CD8-positive, alpha-beta memory T cell (primary cell): Measurements from ENCODE around the gene NEDD4L. TPM values are rescaled to one million over a fixed set of nuclear protein-coding genes. Genes with fewer than 3 reads are reported as not detected.

Experiments
- CTCF ChIA-PET: fragments of 350-600 bp; sonication (Branson Sonifier 250); formaldehyde crosslinking; loops from one replicate; lab custom pipeline; 2021; ENCODE audit warnings: antibody characterized with exemption; lab: Charles Lee
- POLR2A ChIA-PET: fragments of 350-600 bp; sonication (Branson Sonifier 250); formaldehyde crosslinking; loops from one replicate; lab custom pipeline; 2021; ENCODE audit warnings: antibody characterized with exemption; lab: Charles Lee
- DNase-seq, 5 donors: peaks; one replicate each; pipeline versions ENCODE4 v3.0.0 to v3.0.0-alpha.2; 2020 to 2022; ENCODE audit warnings: mixed read lengths in 1 of 5
- H3K27ac ChIP-seq: one replicate; pipeline ENCODE4 v1.7.0; 2013; ENCODE audit warnings: low read depth, mild to moderate bottlenecking, low read length, moderate library complexity
- H3K27me3 ChIP-seq: 2 replicates; pipeline ENCODE4 v1.7.0; 2013; ENCODE audit warnings: low read length, mild to moderate bottlenecking; ENCODE audit not compliant: insufficient read depth, poor library complexity, severe bottlenecking
- H3K36me3 ChIP-seq: 2 replicates; pipeline ENCODE4 v1.7.0; 2013; ENCODE audit warnings: mild to moderate bottlenecking, low read length, moderate library complexity; ENCODE audit not compliant: insufficient read depth
- H3K4me1 ChIP-seq: 2 replicates; pipeline ENCODE4 v1.7.0; 2013; ENCODE audit warnings: mild to moderate bottlenecking, low read length, moderate library complexity; ENCODE audit not compliant: insufficient read depth
- H3K4me3 ChIP-seq: 2 replicates; pipeline ENCODE4 v1.7.0; 2013; ENCODE audit warnings: mild to moderate bottlenecking, low read length
- H3K9me3 ChIP-seq: 2 replicates; pipeline ENCODE4 v1.7.0; 2013; ENCODE audit warnings: mild to moderate bottlenecking, low read length
- H3K27ac Mint-ChIP-seq, 8 donors: one replicate each; pipeline ENCODE4 v1.8.0; 2020 to 2021; ENCODE audit warnings: mixed read lengths in 8 of 8, mild to moderate bottlenecking in 6 of 8, inconsistent platforms in 3 of 8, moderate library complexity in 3 of 8
- H3K27me3 Mint-ChIP-seq, 2 donors: one replicate each; pipeline ENCODE4 v1.8.0; 2020 to 2021; ENCODE audit warnings: mixed read lengths in 2 of 2, mild to moderate bottlenecking in 1 of 2, moderate library complexity in 1 of 2
- H3K36me3 Mint-ChIP-seq, 3 donors: one replicate each; pipeline ENCODE4 v1.8.0; 2020 to 2021; ENCODE audit warnings: mixed read lengths in 3 of 3, inconsistent platforms in 1 of 3, mild to moderate bottlenecking in 1 of 3
- H3K4me1 Mint-ChIP-seq, 3 donors: one replicate each; pipeline ENCODE4 v1.8.0; 2020 to 2021; ENCODE audit warnings: mixed read lengths in 3 of 3, inconsistent platforms in 1 of 3, mild to moderate bottlenecking in 1 of 3
- H3K4me3 Mint-ChIP-seq, 7 donors: one replicate each; pipeline ENCODE4 v1.8.0; 2020 to 2021; ENCODE audit warnings: mixed read lengths in 7 of 7, mild to moderate bottlenecking in 6 of 7, moderate library complexity in 4 of 7, inconsistent platforms in 2 of 7
- H3K9me3 Mint-ChIP-seq, 5 donors: one replicate each; pipeline ENCODE4 v1.8.0; 2020 to 2022; ENCODE audit warnings: mixed read lengths in 5 of 5, mild to moderate bottlenecking in 3 of 5, moderate library complexity in 2 of 5, inconsistent platforms in 1 of 5
- polyA plus RNA-seq: library from polyadenylated mRNA; unstranded; fragments of 300-500 nt; fragmentation: Illumina TruSeq; gene quantifications from one replicate; pipeline ENCODE4 v1.2.3, GENCODE V29; 2021
- total RNA-seq, 2 experiments: library from RNA; stranded (reverse); gene quantifications; one replicate each; pipeline ENCODE4 v1.2.3, GENCODE V29; 2021

Gene NEDD4L
- total and polyA plus RNA-seq, 3 experiments from 2014 or later = 1.4 to 4.1 (median 3.0) TPM

DNA sequence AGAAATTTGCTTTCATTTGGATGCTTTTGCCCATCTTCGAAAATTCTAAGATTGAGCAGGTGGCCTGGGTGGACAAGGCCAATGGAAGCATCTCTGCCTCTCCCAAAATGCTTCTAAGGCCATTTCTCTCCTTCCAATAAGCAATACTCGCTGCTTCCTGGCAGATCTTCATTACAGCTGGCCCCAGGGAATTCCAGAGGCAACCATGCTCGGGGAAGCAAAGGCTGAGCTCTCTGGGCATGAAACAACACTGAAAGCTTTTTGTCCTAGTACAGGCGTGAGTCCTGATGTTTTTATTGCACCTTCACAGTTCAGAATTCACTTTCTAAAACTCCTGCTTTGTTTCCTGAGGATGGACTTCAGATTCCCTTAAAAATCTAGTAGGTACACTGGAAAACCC, 11.8 kb upstream of the NEDD4L start:
- Histone ChIP-seq H3K27me3 (peaks cover 4% of the 10 kb centered on the region), H3K9me3 (no peaks in the 10 kb centered on the region), H3K4me1 (no peaks in the 10 kb centered on the region), H3K36me3 (no peaks in the 10 kb centered on the region), H3K27ac (no peak overlapping the region), H3K4me3 (no peak overlapping the region)
- ChIA-PET POLR2A (no interaction called here), CTCF (no interaction called here)
- Mint-ChIP-seq H3K27me3 (peaks cover 12 to 46% of the 10 kb centered on the region in 2 donors), H3K27ac (no peak overlapping the region), H3K4me3 (no peak overlapping the region), H3K4me1 (no peaks in the 10 kb centered on the region), H3K9me3 (no peaks in the 10 kb centered on the region), H3K36me3 (no peaks in the 10 kb centered on the region)
- DNase-seq = no peak

- Mint-ChIP-seq H3K27ac (no peak overlapping the region), H3K27me3 (peaks cover 12 to 50% of the 10 kb centered on the region in 2 donors), H3K4me3 (no peak overlapping the region), H3K9me3 (no peaks in the 10 kb centered on the region), H3K36me3 (no peaks in the 10 kb centered on the region), H3K4me1 (no peaks in the 10 kb centered on the region)
- CTCF ChIA-PET = no interaction called here
- Histone ChIP-seq H3K27me3 (peaks cover 4% of the 10 kb centered on the region), H3K36me3 (no peaks in the 10 kb centered on the region), H3K27ac (no peak overlapping the region), H3K4me1 (no peaks in the 10 kb centered on the region), H3K4me3 (no peak overlapping the region), H3K9me3 (no peaks in the 10 kb centered on the region)
- POLR2A ChIA-PET = no interaction called here
- DNase-seq = no peak
Measured at GRCh38 chr18:58033216-58033615, 10.8 kb upstream of the NEDD4L start.

- ChIA-PET POLR2A (no interaction called here), CTCF (no interaction called here)
- no peaks in the 10 kb centered on the region for H3K4me1 ChIP-seq
- H3K9me3 Mint-ChIP-seq = no peaks in the 10 kb centered on the region
- no peak for DNase-seq
- no peaks in the 10 kb centered on the region for H3K9me3 ChIP-seq
- H3K4me1 Mint-ChIP-seq = no peaks in the 10 kb centered on the region
- peaks cover 4% of the 10 kb centered on the region for H3K27me3 ChIP-seq
- no peak overlapping the region for H3K27ac Mint-ChIP-seq
- peaks cover 15 to 52% of the 10 kb centered on the region in 2 donors for H3K27me3 Mint-ChIP-seq
- no peaks in the 10 kb centered on the region for H3K36me3 ChIP-seq
- H3K36me3 Mint-ChIP-seq = no peaks in the 10 kb centered on the region
- no peak overlapping the region for H3K4me3 Mint-ChIP-seq
- no peak overlapping the region for H3K4me3 ChIP-seq
- no peak overlapping the region for H3K27ac ChIP-seq
Measured at GRCh38 chr18:58034370-58034769, 9.7 kb upstream of the NEDD4L start.

DNA sequence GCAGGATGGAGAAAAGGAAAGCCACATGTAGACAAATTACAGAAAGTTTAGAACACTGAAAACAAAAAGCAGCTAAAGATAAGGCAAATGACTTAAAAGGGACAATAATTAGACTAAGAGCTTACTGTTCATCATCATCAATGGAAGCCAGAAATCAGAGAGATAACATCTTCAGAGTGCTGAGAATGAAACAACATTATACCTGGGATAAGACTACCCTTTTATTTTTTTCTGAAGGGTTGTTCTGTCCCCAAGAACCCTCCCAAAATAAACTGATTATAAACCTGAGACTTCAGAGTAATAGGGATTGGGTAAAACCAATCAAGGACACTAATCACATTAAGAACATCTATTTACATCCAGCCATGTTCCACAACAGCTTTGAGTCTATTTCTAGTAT, 6.9 kb upstream of the NEDD4L start:
- Mint-ChIP-seq H3K9me3 (no peaks in the 10 kb centered on the region), H3K4me1 (peaks cover 3 to 7% (median 3%) of the 10 kb centered on the region in 3 donors), H3K27ac (no peak overlapping the region), H3K4me3 (no peak overlapping the region), H3K27me3 (peaks cover 13 to 60% of the 10 kb centered on the region in 2 donors), H3K36me3 (no peaks in the 10 kb centered on the region)
- ChIA-PET POLR2A (no interaction called here), CTCF (no interaction called here)
- no peak overlapping the region for H3K4me3 ChIP-seq
- no peak overlapping the region for H3K27ac ChIP-seq
- DNase-seq = no peak
- no peaks in the 10 kb centered on the region for H3K4me1 ChIP-seq
- H3K27me3 ChIP-seq = peaks cover 4% of the 10 kb centered on the region
- H3K36me3 ChIP-seq = no peaks in the 10 kb centered on the region
- H3K9me3 ChIP-seq = no peaks in the 10 kb centered on the region

DNA sequence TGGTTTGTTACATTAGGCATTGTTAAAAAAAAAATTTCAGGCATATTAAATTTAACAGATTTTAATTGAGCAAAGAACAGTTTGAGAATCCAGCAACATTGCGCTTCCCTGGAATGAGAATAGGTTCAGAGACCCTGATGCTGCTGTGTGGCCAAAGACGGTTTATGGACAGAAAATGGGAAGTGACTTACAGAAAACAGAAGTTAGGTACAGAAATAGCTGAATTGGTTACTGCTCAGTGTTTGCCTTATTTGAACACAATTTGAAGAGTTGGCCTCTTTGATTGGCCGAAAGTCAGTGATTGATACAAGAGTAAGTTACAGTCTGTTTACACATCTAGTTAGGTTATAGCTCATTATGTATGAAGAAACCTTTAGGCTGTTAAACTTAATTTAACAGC, 6.0 kb upstream of the NEDD4L start:
- Histone ChIP-seq H3K4me1 (peaks cover 5% of the 10 kb centered on the region), H3K36me3 (no peaks in the 10 kb centered on the region), H3K4me3 (no peak overlapping the region), H3K9me3 (no peaks in the 10 kb centered on the region), H3K27ac (no peak overlapping the region), H3K27me3 (peaks cover 3% of the 10 kb centered on the region)
- Mint-ChIP-seq H3K4me1 (peaks cover 7 to 14% (median 8%) of the 10 kb centered on the region in 3 donors), H3K36me3 (no peaks in the 10 kb centered on the region), H3K9me3 (no peaks in the 10 kb centered on the region), H3K27me3 (peaks cover 14 to 60% of the 10 kb centered on the region in 2 donors), H3K4me3 (no peak overlapping the region), H3K27ac (no peak overlapping the region)
- ChIA-PET CTCF (no interaction called here), POLR2A (no interaction called here)
- DNase-seq = no peak

DNA sequence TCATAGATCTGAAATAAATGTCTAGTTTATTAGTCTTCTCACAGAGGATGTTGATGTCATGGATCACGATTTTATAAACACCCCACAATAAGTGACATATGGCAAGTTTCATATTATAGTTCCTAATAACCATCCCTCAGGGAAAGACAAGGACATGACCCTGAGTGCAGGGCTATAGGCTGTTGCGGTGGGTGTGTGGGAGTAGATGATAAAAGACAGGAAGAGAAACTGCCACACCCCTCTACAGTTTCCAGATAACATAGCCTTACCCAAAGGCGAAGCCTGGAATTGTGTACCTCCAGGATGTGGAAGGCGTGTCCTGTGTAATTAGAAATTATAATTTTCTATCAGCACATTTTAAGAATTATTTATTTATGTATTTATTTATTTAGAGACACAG, 2.4 kb upstream of the NEDD4L start:
- H3K4me1 ChIP-seq = peaks cover 12% of the 10 kb centered on the region
- CTCF ChIA-PET = interaction anchor here (1.7 kb wide), 1 partner anchor 14 kb away, joined by 6 read pairs; no protein-coding TSS in a partner anchor
- peaks cover 23 to 37% (median 28%) of the 10 kb centered on the region in 3 donors for H3K4me1 Mint-ChIP-seq

GRCh38 chr18:58042826-58043490, 1.1 kb upstream of the NEDD4L start:
- Histone ChIP-seq H3K27me3 (no peaks in the 10 kb centered on the region), H3K4me3 (peak overlapping the region; percentile 76), H3K27ac (no peak overlapping the region), H3K4me1 (peaks cover 12% of the 10 kb centered on the region), H3K9me3 (no peaks in the 10 kb centered on the region), H3K36me3 (no peaks in the 10 kb centered on the region)
- Mint-ChIP-seq H3K4me3 (peak overlapping the region; percentile 75 to 97 (median 89)), H3K36me3 (peaks cover 0 to 2% (median 0%) of the 10 kb centered on the region in 3 donors), H3K9me3 (no peaks in the 10 kb centered on the region), H3K4me1 (peaks cover 23 to 37% (median 28%) of the 10 kb centered on the region in 3 donors), H3K27me3 (peaks cover 15 to 48% of the 10 kb centered on the region in 2 donors), H3K27ac (peak overlapping the region in 6 of 8 donors; percentile 3 to 86 (median 48))
- peak in 2 of 5 donors; percentile 11 to 62 for DNase-seq
- ChIA-PET POLR2A (no interaction called here), CTCF (interaction anchor here (0.8 to 1.7 kb wide), 9 partner anchors 13 to 724 kb away, joined by 3 to 6 read pairs (median 3); no protein-coding TSS in a partner anchor)

More for the DNA sequence above, 2.4 kb upstream of the NEDD4L start:
- H3K36me3 ChIP-seq = no peaks in the 10 kb centered on the region
- Mint-ChIP-seq H3K9me3 (no peaks in the 10 kb centered on the region), H3K27ac (peak overlapping the region in 2 of 8 donors; percentile 27 to 66), H3K36me3 (peaks cover 0 to 2% (median 0%) of the 10 kb centered on the region in 3 donors), H3K4me3 (peak overlapping the region in 4 of 7 donors; percentile 12 to 55 (median 22)), H3K27me3 (peaks cover 15 to 50% of the 10 kb centered on the region in 2 donors)
- H3K4me3 ChIP-seq = no peak overlapping the region
- H3K27ac ChIP-seq = no peak overlapping the region
- H3K27me3 ChIP-seq = no peaks in the 10 kb centered on the region
- POLR2A ChIA-PET = no interaction called here
- no peaks in the 10 kb centered on the region for H3K9me3 ChIP-seq
- DNase-seq = no peak
